IPS-11a (cell line): ENCODE measurements around the gene LTA.

Source experiments
- H3K4me3 ChIP-seq: one replicate; pipeline ENCODE4 v1.5.1; 2013; ENCODE audit warnings: low read depth, low read length, control low read depth

Gene LTA

DNA sequence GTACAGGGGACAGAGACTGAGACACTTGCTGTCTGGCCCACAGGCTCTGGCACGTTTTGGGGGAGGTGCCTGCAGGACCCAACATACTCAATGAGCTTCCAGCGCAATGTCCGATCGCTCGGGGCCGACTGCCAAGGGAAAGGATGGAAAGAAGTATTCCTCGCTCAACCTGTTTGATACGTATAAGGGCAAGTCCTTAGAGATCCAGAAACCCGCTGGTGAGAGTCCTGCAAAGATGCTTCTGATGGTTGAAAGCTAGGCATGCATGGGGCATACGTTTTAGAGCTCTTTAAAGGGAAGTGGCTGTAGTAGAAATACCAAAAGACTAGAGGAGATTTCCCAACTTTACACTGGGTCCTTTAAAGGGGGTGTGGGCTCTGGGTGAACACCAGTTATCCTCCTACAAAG, 50.6 kb downstream of the LTA start:
- H3K4me3 ChIP-seq = no peak overlapping the region
